Fibroblast of lung (primary cell): ENCODE measurements around the gene CSRNP3. TPM values are rescaled to one million over a fixed set of nuclear protein-coding genes. Genes with fewer than 3 reads are reported as not detected.
A peak's percentile ranks its signal among the peaks of the same experiment; 100 is the strongest.

Experiments used
- DNase-seq, 2 donors: peaks; one replicate each; pipeline versions ENCODE4 v3.0.0 to v3.0.0-alpha.2; 2010; ENCODE audit warnings: low read depth in 2 of 2
- H2AFZ ChIP-seq: 2 replicates; pipeline ENCODE4 v1.5.1; 2012; ENCODE audit warnings: low read length, control low read depth, inconsistent platforms
- H3K27ac ChIP-seq: 2 replicates; pipeline ENCODE4 v1.5.1; 2011; ENCODE audit warnings: low read length, control low read depth; ENCODE audit not compliant: insufficient read depth
- H3K27me3 ChIP-seq: 2 replicates; pipeline ENCODE4 v1.5.1; 2011; ENCODE audit warnings: mild to moderate bottlenecking, low read length; ENCODE audit not compliant: control insufficient read depth, insufficient read depth
- H3K36me3 ChIP-seq: 2 replicates; pipeline ENCODE4 v1.5.1; 2011; ENCODE audit warnings: low read length; ENCODE audit not compliant: control insufficient read depth, insufficient read depth
- H3K4me1 ChIP-seq: 2 replicates; pipeline ENCODE4 v1.5.1; 2011; ENCODE audit warnings: low read length; ENCODE audit not compliant: control insufficient read depth, insufficient read depth; ENCODE audit errors: extremely low read depth
- H3K4me2 ChIP-seq: 2 replicates; pipeline ENCODE4 v1.5.1; 2011; ENCODE audit warnings: low read length, control low read depth; ENCODE audit not compliant: insufficient read depth; ENCODE audit errors: extremely low read depth
- H3K4me3 ChIP-seq, 4 experiments: fragments of 200-600 bp in 1 of 4; sonication (generic) in 1 of 4; replicated peaks in 1 of 4; 2 replicates each; pipeline ENCODE4 v1.5.1; 2011 to 2016; ENCODE audit warnings: low read length in 4 of 4, low read depth in 3 of 4, mild to moderate bottlenecking in 3 of 4, control low read depth in 2 of 4, inconsistent platforms in 1 of 4, mixed read lengths in 1 of 4; ENCODE audit not compliant: insufficient read depth in 1 of 4; ENCODE audit errors: control extremely low read depth in 1 of 4
- H3K79me2 ChIP-seq: 2 replicates; pipeline ENCODE4 v1.5.1; 2012; ENCODE audit warnings: mild to moderate bottlenecking, low read length, inconsistent platforms; ENCODE audit not compliant: control insufficient read depth, insufficient read depth
- H3K9ac ChIP-seq: 2 replicates; pipeline ENCODE4 v1.5.1; 2011; ENCODE audit warnings: mild to moderate bottlenecking, low read length, control low read depth; ENCODE audit not compliant: insufficient read depth
- H3K9me3 ChIP-seq: 2 replicates; pipeline ENCODE4 v1.5.1; 2012; ENCODE audit warnings: low read depth, low read length; ENCODE audit not compliant: control insufficient read depth, insufficient read depth
- H4K20me1 ChIP-seq: 2 replicates; pipeline ENCODE4 v1.5.1; 2011; ENCODE audit warnings: low read length; ENCODE audit not compliant: control insufficient read depth, insufficient read depth; ENCODE audit errors: extremely low read depth
- EZH2 ChIP-seq: IDR thresholded peaks from 2 replicates; pipeline ENCODE4 v1.5.1; 2012; ENCODE audit warnings: low read length, control low read depth, mild to moderate bottlenecking; ENCODE audit errors: missing control alignments
- polyA plus RNA-seq, 2 donors: library from polyadenylated mRNA; depleted of rRNA in 1 of 2; stranded (reverse) in 1 of 2; unstranded in 1 of 2; fragments of >200 nt; gene quantifications; 2 replicates each; pipeline ENCODE4 v1.2.1, GENCODE V29; 2011 to 2012; ENCODE audit warnings: missing spikeins in 1 of 2
- total RNA-seq: library from RNA; depleted of rRNA; stranded (reverse); fragments of >200 nt; gene quantifications from 2 replicates; pipeline ENCODE4 v1.2.1, GENCODE V29; 2014
- TF ChIP-seq, protein P1 (sequence below), 2 donors: IDR thresholded peaks in 1 of 2; conservative IDR thresholded peaks in 1 of 2; 1 replicate in 1 of 2; 2 replicates in 1 of 2; pipeline ENCODE4 v1.5.1; 2011 to 2012; ENCODE audit warnings: low read length in 2 of 2, control low read depth in 1 of 2, inconsistent platforms in 1 of 2, low read depth in 1 of 2, mild to moderate bottlenecking in 1 of 2

CSRNP3 gene
- total and polyA plus RNA-seq, 2 donors (not counting 1 experiment from before 2014, with no cell fraction given) = 0.66 to 1.1 TPM

- H3K79me2 ChIP-seq = no peaks in the 10 kb centered on the region
- H3K27ac ChIP-seq = no peak overlapping the region
- H3K9ac ChIP-seq = no peak overlapping the region
- H3K9me3 ChIP-seq = no peaks in the 10 kb centered on the region
- H3K27me3 ChIP-seq = no peaks in the 10 kb centered on the region
- TF ChIP-seq, protein P1, sequence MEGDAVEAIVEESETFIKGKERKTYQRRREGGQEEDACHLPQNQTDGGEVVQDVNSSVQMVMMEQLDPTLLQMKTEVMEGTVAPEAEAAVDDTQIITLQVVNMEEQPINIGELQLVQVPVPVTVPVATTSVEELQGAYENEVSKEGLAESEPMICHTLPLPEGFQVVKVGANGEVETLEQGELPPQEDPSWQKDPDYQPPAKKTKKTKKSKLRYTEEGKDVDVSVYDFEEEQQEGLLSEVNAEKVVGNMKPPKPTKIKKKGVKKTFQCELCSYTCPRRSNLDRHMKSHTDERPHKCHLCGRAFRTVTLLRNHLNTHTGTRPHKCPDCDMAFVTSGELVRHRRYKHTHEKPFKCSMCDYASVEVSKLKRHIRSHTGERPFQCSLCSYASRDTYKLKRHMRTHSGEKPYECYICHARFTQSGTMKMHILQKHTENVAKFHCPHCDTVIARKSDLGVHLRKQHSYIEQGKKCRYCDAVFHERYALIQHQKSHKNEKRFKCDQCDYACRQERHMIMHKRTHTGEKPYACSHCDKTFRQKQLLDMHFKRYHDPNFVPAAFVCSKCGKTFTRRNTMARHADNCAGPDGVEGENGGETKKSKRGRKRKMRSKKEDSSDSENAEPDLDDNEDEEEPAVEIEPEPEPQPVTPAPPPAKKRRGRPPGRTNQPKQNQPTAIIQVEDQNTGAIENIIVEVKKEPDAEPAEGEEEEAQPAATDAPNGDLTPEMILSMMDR (conservative IDR thresholded peaks at IDR 0.05 in 1 of 2, IDR thresholded peaks at IDR 0.05 in 1 of 2; ENCODE audit: low read depth in 1 of 2, low read length in 2 of 2) = no peak
- no peak for TF ChIP-seq EZH2
- no peak overlapping the region for H3K4me2 ChIP-seq
- H3K4me3 ChIP-seq = no peak overlapping the region
- H3K36me3 ChIP-seq = no peaks in the 10 kb centered on the region
- H2AFZ ChIP-seq = no peak overlapping the region
- DNase-seq = peak in 1 of 2 donors; percentile 41
- no peaks in the 10 kb centered on the region for H4K20me1 ChIP-seq
- H3K4me1 ChIP-seq = no peaks in the 10 kb centered on the region
Measured at GRCh38 chr2:165562233-165562632, 92.7 kb downstream of the CSRNP3 start.

GRCh38 chr2:165563468-165564225 lies 94.1 kb downstream of the CSRNP3 start:
- Histone ChIP-seq H3K4me2 (no peak overlapping the region), H3K27ac (no peak overlapping the region), H3K27me3 (no peaks in the 10 kb centered on the region), H3K9ac (no peak overlapping the region), H3K36me3 (no peaks in the 10 kb centered on the region), H3K9me3 (no peaks in the 10 kb centered on the region), H3K4me1 (no peaks in the 10 kb centered on the region), H4K20me1 (no peaks in the 10 kb centered on the region), H3K79me2 (no peaks in the 10 kb centered on the region), H3K4me3 (no peak overlapping the region), H2AFZ (no peak overlapping the region)
- no peak for DNase-seq
- TF ChIP-seq EZH2 = no peak
- TF ChIP-seq, protein P1 (conservative IDR thresholded peaks at IDR 0.05 in 1 of 2, IDR thresholded peaks at IDR 0.05 in 1 of 2; ENCODE audit: low read depth in 1 of 2, low read length in 2 of 2) = no peak

DNA sequence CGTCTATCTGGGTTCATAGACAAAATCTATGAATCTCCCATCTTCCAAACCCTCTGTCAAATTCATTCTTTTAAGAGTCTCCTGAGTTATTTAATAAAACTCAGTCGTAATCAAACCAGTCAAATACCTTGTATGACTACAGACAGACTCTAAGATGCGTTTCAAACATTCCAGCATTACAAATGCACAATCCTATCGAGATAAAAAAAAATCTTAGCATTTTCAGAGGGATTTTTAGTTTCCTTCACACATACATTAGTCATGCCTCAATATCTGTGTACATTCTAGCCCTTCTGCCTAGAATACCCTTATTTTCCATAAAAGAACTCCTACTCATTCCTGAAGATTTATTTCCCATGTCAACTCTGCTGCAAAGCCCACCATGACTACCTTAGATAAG lies 96.5 kb downstream of the CSRNP3 start:
- no peak for TF ChIP-seq EZH2
- TF ChIP-seq, protein P1 (conservative IDR thresholded peaks at IDR 0.05 in 1 of 2, IDR thresholded peaks at IDR 0.05 in 1 of 2; ENCODE audit: low read depth in 1 of 2, low read length in 2 of 2) = no peak
- no peak for DNase-seq

More for the DNA sequence above, 96.5 kb downstream of the CSRNP3 start:
- Histone ChIP-seq H3K79me2 (no peaks in the 10 kb centered on the region), H3K4me3 (no peak overlapping the region), H3K36me3 (no peaks in the 10 kb centered on the region), H3K9me3 (no peaks in the 10 kb centered on the region), H3K27me3 (no peaks in the 10 kb centered on the region), H3K4me1 (no peaks in the 10 kb centered on the region), H4K20me1 (no peaks in the 10 kb centered on the region), H2AFZ (no peak overlapping the region), H3K27ac (no peak overlapping the region), H3K4me2 (no peak overlapping the region), H3K9ac (no peak overlapping the region)
